ENCODE data around the gene TMEM128. TPM values are rescaled to one million over a fixed set of nuclear protein-coding genes. Genes with fewer than 3 reads are reported as not detected.

TMEM128 gene
- total RNA-seq, 2 experiments from 2014 or later = 19.4 to 20.6 TPM

DNA sequence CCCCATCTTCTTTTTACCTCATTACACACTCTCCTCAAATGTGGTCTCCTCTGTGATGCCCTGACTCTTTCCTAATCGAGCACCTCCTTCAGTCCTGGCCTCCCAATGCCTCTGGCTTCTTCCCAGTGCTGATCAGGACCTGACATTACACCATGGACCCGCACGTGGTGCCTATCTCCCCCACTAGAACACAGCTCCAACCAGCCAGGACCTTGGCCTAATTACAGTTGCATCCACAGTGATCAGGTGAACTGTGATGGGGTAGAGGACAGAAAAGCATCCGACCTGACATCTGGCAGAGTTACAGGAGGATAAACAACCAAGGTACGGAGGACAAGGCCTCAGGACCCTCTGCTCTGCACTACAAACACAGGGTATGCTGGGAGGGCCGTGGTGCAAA lies 29.5 kb upstream of the TMEM128 start:
- peaks cover 60% of the 10 kb centered on the region for H3K36me3 Mint-ChIP-seq (ENCODE audit: low read depth)
- no peak overlapping the region for H3K27ac Mint-ChIP-seq
- no peak for DNase-seq
- H3K4me3 Mint-ChIP-seq = no peak overlapping the region
- TF ChIP-seq, protein P1, sequence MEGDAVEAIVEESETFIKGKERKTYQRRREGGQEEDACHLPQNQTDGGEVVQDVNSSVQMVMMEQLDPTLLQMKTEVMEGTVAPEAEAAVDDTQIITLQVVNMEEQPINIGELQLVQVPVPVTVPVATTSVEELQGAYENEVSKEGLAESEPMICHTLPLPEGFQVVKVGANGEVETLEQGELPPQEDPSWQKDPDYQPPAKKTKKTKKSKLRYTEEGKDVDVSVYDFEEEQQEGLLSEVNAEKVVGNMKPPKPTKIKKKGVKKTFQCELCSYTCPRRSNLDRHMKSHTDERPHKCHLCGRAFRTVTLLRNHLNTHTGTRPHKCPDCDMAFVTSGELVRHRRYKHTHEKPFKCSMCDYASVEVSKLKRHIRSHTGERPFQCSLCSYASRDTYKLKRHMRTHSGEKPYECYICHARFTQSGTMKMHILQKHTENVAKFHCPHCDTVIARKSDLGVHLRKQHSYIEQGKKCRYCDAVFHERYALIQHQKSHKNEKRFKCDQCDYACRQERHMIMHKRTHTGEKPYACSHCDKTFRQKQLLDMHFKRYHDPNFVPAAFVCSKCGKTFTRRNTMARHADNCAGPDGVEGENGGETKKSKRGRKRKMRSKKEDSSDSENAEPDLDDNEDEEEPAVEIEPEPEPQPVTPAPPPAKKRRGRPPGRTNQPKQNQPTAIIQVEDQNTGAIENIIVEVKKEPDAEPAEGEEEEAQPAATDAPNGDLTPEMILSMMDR (IDR thresholded peaks at IDR 0.05) = no peak
- no peaks in the 10 kb centered on the region for H3K4me1 Mint-ChIP-seq (ENCODE audit: low read depth)
- ATAC-seq = no peak
- intact Hi-C loops (cut with micrococcal nuclease) = no loop called here
- POLR2A ChIA-PET = no interaction called here
- H3K9me3 Mint-ChIP-seq = no peaks in the 10 kb centered on the region
- CTCF ChIA-PET = no interaction called here
- no peaks in the 10 kb centered on the region for H3K27me3 Mint-ChIP-seq

DNA sequence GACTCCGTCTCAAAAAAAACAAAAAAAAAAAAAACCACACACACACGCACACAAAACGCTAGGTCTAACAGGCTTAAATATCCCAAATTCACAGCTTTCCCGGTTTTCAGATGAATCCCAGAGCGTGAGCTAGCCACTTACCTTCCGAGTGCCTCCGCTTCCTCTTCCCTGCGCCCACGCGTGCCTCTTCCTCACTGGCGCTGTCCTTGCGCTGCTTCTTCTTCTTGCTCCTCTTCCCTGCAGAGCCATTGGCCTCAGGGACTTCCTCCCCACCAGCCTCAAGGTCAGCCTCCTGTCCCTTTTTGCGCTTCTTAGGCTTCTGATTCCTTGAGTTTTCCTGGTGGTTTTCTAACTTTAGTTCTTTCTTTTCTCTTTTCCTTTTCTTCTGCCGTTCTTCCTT lies 26.2 kb upstream of the TMEM128 start:
- no peaks in the 10 kb centered on the region for H3K27me3 Mint-ChIP-seq
- ChIA-PET POLR2A (interaction anchor here (1.5 kb wide), 1 partner anchor 268 kb away, joined by 3 read pairs; the partner anchor contains the start of gene STX18), CTCF (interaction anchor here (1.4 to 2.2 kb wide), 4 partner anchors 10 to 26 kb away, joined by 4 to 16 read pairs (median 4); partner anchors contain the start of gene TMEM128)
- TF ChIP-seq, protein P1 (IDR thresholded peaks at IDR 0.05) = no peak
- H3K4me3 Mint-ChIP-seq = no peak overlapping the region
- no peaks in the 10 kb centered on the region for H3K9me3 Mint-ChIP-seq
- H3K4me1 Mint-ChIP-seq (ENCODE audit: low read depth) = peaks cover 12% of the 10 kb centered on the region
- peaks cover 53% of the 10 kb centered on the region for H3K36me3 Mint-ChIP-seq (ENCODE audit: low read depth)
- intact Hi-C loops (cut with micrococcal nuclease) = no loop called here
- ATAC-seq = no peak
- no peak for DNase-seq
- no peak overlapping the region for H3K27ac Mint-ChIP-seq

DNA sequence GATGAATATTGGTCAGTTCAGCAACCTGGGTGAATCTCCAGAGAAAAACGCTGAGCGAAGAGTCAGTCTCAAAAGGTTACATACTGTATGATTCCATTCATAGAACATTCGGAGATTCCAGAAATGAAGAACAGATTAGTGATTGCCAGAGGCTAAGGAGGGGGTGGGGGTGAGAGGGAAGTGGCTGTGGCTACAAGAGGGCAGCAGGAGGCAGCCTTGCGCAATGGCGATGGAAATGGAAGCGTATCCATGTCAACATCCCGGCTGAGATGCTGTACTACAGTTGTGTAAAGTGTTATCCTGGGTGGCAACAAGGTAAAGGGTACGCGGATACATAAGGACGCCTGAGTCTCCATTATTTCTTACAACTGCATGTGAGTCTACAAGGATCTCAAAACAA lies 23.9 kb upstream of the TMEM128 start:
- DNase-seq (no peak), ATAC-seq (no peak)
- Mint-ChIP-seq H3K36me3 (ENCODE audit: low read depth) (peaks cover 52% of the 10 kb centered on the region), H3K27ac (no peak overlapping the region), H3K9me3 (no peaks in the 10 kb centered on the region), H3K4me1 (ENCODE audit: low read depth) (peaks cover 23% of the 10 kb centered on the region), H3K4me3 (no peak overlapping the region), H3K27me3 (no peaks in the 10 kb centered on the region)
- intact Hi-C loops (cut with micrococcal nuclease) = no loop called here
- TF ChIP-seq, protein P1 (IDR thresholded peaks at IDR 0.05) = no peak
- POLR2A ChIA-PET = interaction anchor here (1.0 kb wide), 1 partner anchor 11 kb away, joined by 3 read pairs; no protein-coding TSS in a partner anchor
- CTCF ChIA-PET = interaction anchor here (0.8 kb wide), 1 partner anchor 41 kb away, joined by 3 read pairs; no protein-coding TSS in a partner anchor

DNA sequence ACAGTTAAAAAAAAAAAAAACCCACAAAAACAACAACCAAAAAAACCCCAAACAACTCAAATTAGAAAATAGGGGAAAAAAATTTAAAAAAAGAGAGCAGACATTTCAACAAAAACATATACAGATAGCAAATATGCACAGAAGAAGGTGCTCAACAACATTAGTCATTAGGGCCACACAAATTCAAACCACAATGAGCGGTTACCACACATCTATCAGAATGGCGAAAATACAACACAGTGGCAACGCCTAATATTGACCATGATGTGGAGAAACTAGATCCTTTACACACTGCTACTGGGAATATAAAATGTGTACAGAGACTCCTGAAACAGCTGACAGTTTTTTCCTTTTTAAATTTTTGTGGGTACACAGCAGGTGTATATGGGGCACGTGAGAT lies 22.5 kb upstream of the TMEM128 start:
- Mint-ChIP-seq H3K4me3 (no peak overlapping the region), H3K9me3 (no peaks in the 10 kb centered on the region), H3K27ac (peak overlapping the region; percentile 87), H3K4me1 (ENCODE audit: low read depth) (peaks cover 24% of the 10 kb centered on the region), H3K36me3 (ENCODE audit: low read depth) (peaks cover 60% of the 10 kb centered on the region), H3K27me3 (no peaks in the 10 kb centered on the region)
- TF ChIP-seq, protein P1 (IDR thresholded peaks at IDR 0.05) = no peak
- ChIA-PET CTCF (interaction anchor here (3.1 kb wide), 1 partner anchor 10 kb away, joined by 10 read pairs; no protein-coding TSS in a partner anchor), POLR2A (interaction anchor here (1.5 kb wide), 1 partner anchor 10 kb away, joined by 3 read pairs; no protein-coding TSS in a partner anchor)
- intact Hi-C loops (cut with micrococcal nuclease) = no loop called here
- no peak for ATAC-seq
- no peak for DNase-seq

- ChIA-PET POLR2A (interaction anchor here (1.5 kb wide), 1 partner anchor 10 kb away, joined by 3 read pairs; no protein-coding TSS in a partner anchor), CTCF (interaction anchor here (3.1 kb wide), 1 partner anchor 10 kb away, joined by 10 read pairs; no protein-coding TSS in a partner anchor)
Observed at GRCh38 chr4:4269856-4270255, 21.8 kb upstream of the TMEM128 start.

More at GRCh38 chr4:4269856-4270255, 21.8 kb upstream of the TMEM128 start:
- TF ChIP-seq, protein P1 (IDR thresholded peaks at IDR 0.05) = no peak
- H3K4me3 Mint-ChIP-seq = peak overlapping the region; percentile 39
- peaks cover 56% of the 10 kb centered on the region for H3K36me3 Mint-ChIP-seq (ENCODE audit: low read depth)
- no peaks in the 10 kb centered on the region for H3K9me3 Mint-ChIP-seq
- H3K27me3 Mint-ChIP-seq = no peaks in the 10 kb centered on the region
- ATAC-seq = peak; percentile 75
- intact Hi-C loops (cut with micrococcal nuclease) = no loop called here
- peak overlapping the region; percentile 84 for H3K27ac Mint-ChIP-seq
- peak; percentile 23 for DNase-seq
- peaks cover 24% of the 10 kb centered on the region for H3K4me1 Mint-ChIP-seq (ENCODE audit: low read depth)
